ENCODE results near the gene STK32A.
"Not testable (repeated sequence)": the region's sequence is repeated elsewhere in the genome, so short reads cannot be mapped to it uniquely, and the experiment has no call there.

The STK32A gene

GRCh38 chr5:147344861-147345260 lies 110.0 kb downstream of the STK32A start:
- Histone ChIP-seq H3K36me3 (ENCODE audit: control insufficient read depth in 2 of 2, insufficient read depth in 2 of 2, low read length in 2 of 2) (no peaks in the 10 kb centered on the region), H3K4me1 (ENCODE audit: control insufficient read depth, insufficient read depth, low read length) (no peaks in the 10 kb centered on the region), H3K27me3 (ENCODE audit: control insufficient read depth in 1 of 2, insufficient read depth in 2 of 2, low read length in 2 of 2) (no peaks in the 10 kb centered on the region), H3K9ac (ENCODE audit: low read length in 2 of 2) (no peak overlapping the region), H3K9me3 (ENCODE audit: control insufficient read depth in 2 of 2, low read length in 2 of 2) (no peaks in the 10 kb centered on the region), H3K4me3 (ENCODE audit: low read length in 2 of 2) (no peak overlapping the region), H3K27ac (ENCODE audit: low read length) (no peak overlapping the region)

DNA sequence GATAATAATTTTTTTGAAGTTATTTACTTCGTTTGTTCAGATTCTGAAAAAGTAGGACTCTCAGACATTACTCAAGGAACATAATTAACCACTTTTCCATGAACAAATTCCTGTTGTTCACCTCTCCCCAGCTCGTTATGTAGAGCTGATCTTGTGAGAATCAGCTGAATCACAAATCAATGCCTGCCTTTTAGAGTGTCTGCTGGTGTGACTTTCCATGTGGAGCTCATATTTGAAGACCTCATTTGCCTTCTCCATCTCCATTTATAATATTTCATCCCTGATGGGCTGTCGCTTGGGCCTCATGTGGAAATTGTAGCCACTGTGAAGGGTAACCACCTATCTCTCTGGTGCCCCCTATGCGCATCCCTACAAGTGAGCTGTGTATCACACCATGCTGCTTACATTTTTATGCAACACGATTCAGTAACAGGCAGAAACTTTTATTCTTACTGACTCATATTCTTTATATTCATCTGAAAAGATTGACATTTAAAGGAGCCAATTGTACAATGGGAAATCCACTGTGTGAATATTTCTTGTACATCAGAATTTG lies 111.3 kb downstream of the STK32A start:
- Histone ChIP-seq H3K9ac (ENCODE audit: low read length in 2 of 2) (no peak overlapping the region), H3K36me3 (ENCODE audit: control insufficient read depth in 2 of 2, insufficient read depth in 2 of 2, low read length in 2 of 2) (no peaks in the 10 kb centered on the region), H3K4me3 (ENCODE audit: low read length in 2 of 2) (no peak overlapping the region), H3K27me3 (ENCODE audit: control insufficient read depth in 1 of 2, insufficient read depth in 2 of 2, low read length in 2 of 2) (no peaks in the 10 kb centered on the region), H3K4me1 (ENCODE audit: control insufficient read depth, insufficient read depth, low read length) (no peaks in the 10 kb centered on the region), H3K9me3 (ENCODE audit: control insufficient read depth in 2 of 2, low read length in 2 of 2) (no peaks in the 10 kb centered on the region), H3K27ac (ENCODE audit: low read length) (no peak overlapping the region)

GRCh38 chr5:147348046-147348445 lies 113.2 kb downstream of the STK32A start:
- H3K9me3 ChIP-seq (ENCODE audit: control insufficient read depth in 2 of 2, low read length in 2 of 2) = no peaks in the 10 kb centered on the region
- no peak overlapping the region for H3K4me3 ChIP-seq (ENCODE audit: low read length in 2 of 2)
- no peaks in the 10 kb centered on the region for H3K36me3 ChIP-seq (ENCODE audit: control insufficient read depth in 2 of 2, insufficient read depth in 2 of 2, low read length in 2 of 2)
- no peaks in the 10 kb centered on the region for H3K27me3 ChIP-seq (ENCODE audit: control insufficient read depth in 1 of 2, insufficient read depth in 2 of 2, low read length in 2 of 2)
- H3K27ac ChIP-seq (ENCODE audit: low read length) = no peak overlapping the region
- no peak overlapping the region for H3K9ac ChIP-seq (ENCODE audit: low read length in 2 of 2)
- H3K4me1 ChIP-seq (ENCODE audit: control insufficient read depth, insufficient read depth, low read length) = no peaks in the 10 kb centered on the region

DNA sequence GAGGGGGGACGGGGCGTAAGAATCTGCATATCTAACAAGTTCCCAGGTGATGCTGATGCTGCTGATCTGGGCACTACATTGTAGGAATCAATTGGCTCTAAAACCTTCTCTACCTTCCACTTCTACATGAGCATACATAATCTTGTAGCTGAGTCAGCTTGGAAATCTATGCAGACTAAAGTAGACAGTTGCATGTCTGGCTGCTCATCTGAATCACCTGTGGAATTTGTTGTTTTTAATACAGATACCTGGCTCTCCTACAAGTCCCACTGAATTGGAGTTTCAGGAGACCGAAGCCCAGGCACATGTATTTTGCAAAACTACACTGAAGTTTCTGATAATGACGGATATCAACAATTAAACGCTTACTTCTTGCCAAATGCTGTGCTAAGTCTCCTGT lies 113.6 kb downstream of the STK32A start:
- H3K9ac ChIP-seq (ENCODE audit: low read length in 2 of 2) = no peak overlapping the region
- H3K36me3 ChIP-seq (ENCODE audit: control insufficient read depth in 2 of 2, insufficient read depth in 2 of 2, low read length in 2 of 2) = no peaks in the 10 kb centered on the region
- H3K27me3 ChIP-seq (ENCODE audit: control insufficient read depth in 1 of 2, insufficient read depth in 2 of 2, low read length in 2 of 2) = no peaks in the 10 kb centered on the region
- no peaks in the 10 kb centered on the region for H3K9me3 ChIP-seq (ENCODE audit: control insufficient read depth in 2 of 2, low read length in 2 of 2)
- no peaks in the 10 kb centered on the region for H3K4me1 ChIP-seq (ENCODE audit: control insufficient read depth, insufficient read depth, low read length)
- H3K4me3 ChIP-seq (ENCODE audit: low read length in 2 of 2) = no peak overlapping the region
- H3K27ac ChIP-seq (ENCODE audit: low read length) = no peak overlapping the region

- no peaks in the 10 kb centered on the region for H3K9me3 ChIP-seq (ENCODE audit: control insufficient read depth in 2 of 2, low read length in 2 of 2)
- no peak overlapping the region for H3K27ac ChIP-seq (ENCODE audit: low read length)
- H3K4me1 ChIP-seq (ENCODE audit: control insufficient read depth, insufficient read depth, low read length) = no peaks in the 10 kb centered on the region
- H3K9ac ChIP-seq (ENCODE audit: low read length in 2 of 2) = no peak overlapping the region
- no peaks in the 10 kb centered on the region for H3K27me3 ChIP-seq (ENCODE audit: control insufficient read depth in 1 of 2, insufficient read depth in 2 of 2, low read length in 2 of 2)
- H3K4me3 ChIP-seq (ENCODE audit: low read length in 2 of 2) = no peak overlapping the region
- H3K36me3 ChIP-seq (ENCODE audit: control insufficient read depth in 2 of 2, insufficient read depth in 2 of 2, low read length in 2 of 2) = no peaks in the 10 kb centered on the region
Measured at GRCh38 chr5:147349241-147349640, 114.4 kb downstream of the STK32A start.

GRCh38 chr5:147359101-147359500 lies 124.3 kb downstream of the STK32A start:
- H3K27me3 ChIP-seq (ENCODE audit: control insufficient read depth in 1 of 2, insufficient read depth in 2 of 2, low read length in 2 of 2) = no peaks in the 10 kb centered on the region

DNA sequence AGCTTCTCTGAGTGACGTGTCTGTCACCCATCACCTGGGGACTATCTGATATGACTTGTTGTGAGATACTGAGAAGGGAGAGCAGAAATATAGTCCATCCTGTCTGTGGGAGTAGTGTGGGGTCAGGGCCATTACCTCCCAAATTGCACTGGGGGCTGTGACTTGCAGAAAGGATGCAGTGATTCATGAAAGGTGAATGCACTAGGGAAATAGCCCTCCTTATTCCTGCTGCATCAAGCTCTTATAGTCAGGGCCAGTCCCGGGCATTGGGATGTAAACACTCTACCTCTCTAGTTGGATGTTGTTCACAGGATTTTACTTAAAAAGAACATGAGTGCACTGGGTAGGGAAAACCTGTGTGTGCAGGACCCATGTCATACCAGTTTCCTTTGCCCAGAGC lies 124.8 kb downstream of the STK32A start:
- Histone ChIP-seq H3K27ac (ENCODE audit: low read length) (no peak overlapping the region), H3K4me3 (ENCODE audit: low read length in 2 of 2) (no peak overlapping the region), H3K36me3 (ENCODE audit: control insufficient read depth in 2 of 2, insufficient read depth in 2 of 2, low read length in 2 of 2) (no peaks in the 10 kb centered on the region), H3K27me3 (ENCODE audit: control insufficient read depth in 1 of 2, insufficient read depth in 2 of 2, low read length in 2 of 2) (no peaks in the 10 kb centered on the region), H3K9me3 (ENCODE audit: control insufficient read depth in 2 of 2, low read length in 2 of 2) (peaks cover 0 to 3% of the 10 kb centered on the region in 2 donors), H3K9ac (ENCODE audit: low read length in 2 of 2) (no peak overlapping the region), H3K4me1 (ENCODE audit: control insufficient read depth, insufficient read depth, low read length) (no peaks in the 10 kb centered on the region)

More at GRCh38 chr5:147359101-147359500, 124.3 kb downstream of the STK32A start:
- peaks cover 0 to 3% of the 10 kb centered on the region in 2 donors for H3K9me3 ChIP-seq (ENCODE audit: control insufficient read depth in 2 of 2, low read length in 2 of 2)
- no peak overlapping the region for H3K4me3 ChIP-seq (ENCODE audit: low read length in 2 of 2)
- H3K27ac ChIP-seq (ENCODE audit: low read length) = no peak overlapping the region
- H3K9ac ChIP-seq (ENCODE audit: low read length in 2 of 2) = no peak overlapping the region
- no peaks in the 10 kb centered on the region for H3K36me3 ChIP-seq (ENCODE audit: control insufficient read depth in 2 of 2, insufficient read depth in 2 of 2, low read length in 2 of 2)
- no peaks in the 10 kb centered on the region for H3K4me1 ChIP-seq (ENCODE audit: control insufficient read depth, insufficient read depth, low read length)

GRCh38 chr5:147360816-147361215 lies 126.0 kb downstream of the STK32A start:
- no peak overlapping the region for H3K9ac ChIP-seq (ENCODE audit: low read length in 2 of 2)
- no peak overlapping the region for H3K4me3 ChIP-seq (ENCODE audit: low read length in 2 of 2)
- H3K4me1 ChIP-seq (ENCODE audit: control insufficient read depth, insufficient read depth, low read length) = no peaks in the 10 kb centered on the region
- H3K27me3 ChIP-seq (ENCODE audit: control insufficient read depth in 1 of 2, insufficient read depth in 2 of 2, low read length in 2 of 2) = no peaks in the 10 kb centered on the region
- H3K27ac ChIP-seq (ENCODE audit: low read length) = no peak overlapping the region
- H3K9me3 ChIP-seq (ENCODE audit: control insufficient read depth in 2 of 2, low read length in 2 of 2) = peaks cover 0 to 3% of the 10 kb centered on the region in 2 donors
- no peaks in the 10 kb centered on the region for H3K36me3 ChIP-seq (ENCODE audit: control insufficient read depth in 2 of 2, insufficient read depth in 2 of 2, low read length in 2 of 2)

DNA sequence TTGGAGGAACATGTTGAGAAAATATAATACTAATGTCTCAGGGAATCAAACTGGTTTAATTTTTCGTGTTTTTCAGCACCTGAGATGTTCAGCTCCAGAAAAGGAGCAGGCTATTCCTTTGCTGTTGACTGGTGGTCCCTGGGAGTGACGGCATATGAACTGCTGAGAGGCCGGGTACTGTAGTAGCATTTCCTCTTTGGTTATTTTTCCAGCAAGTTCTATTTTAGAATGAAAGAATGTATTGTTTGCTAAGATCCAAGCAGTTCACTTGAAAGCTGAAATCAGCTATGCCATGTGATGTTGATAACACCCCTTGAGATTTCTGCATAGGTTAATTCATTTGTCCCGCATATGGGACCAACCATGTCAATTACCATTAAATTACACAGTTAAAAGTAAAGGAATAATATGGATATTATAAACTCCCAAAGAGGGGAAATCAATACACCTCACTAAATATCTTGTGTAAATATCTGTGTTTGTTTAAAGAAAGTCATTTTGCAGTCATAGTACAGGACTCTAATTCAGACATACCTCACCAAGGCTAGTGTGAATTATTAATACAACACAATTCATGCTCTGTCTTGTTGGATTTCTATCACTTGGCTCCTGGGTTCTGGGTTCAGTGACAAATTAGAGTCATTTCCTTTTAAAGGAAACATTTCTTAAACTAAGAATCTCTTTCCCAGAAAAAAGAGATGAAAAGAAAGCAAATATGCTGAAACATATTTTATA lies 126.8 kb downstream of the STK32A start:
- peaks cover 0 to 3% of the 10 kb centered on the region in 2 donors for H3K9me3 ChIP-seq (ENCODE audit: control insufficient read depth in 2 of 2, low read length in 2 of 2)
- no peak overlapping the region for H3K4me3 ChIP-seq (ENCODE audit: low read length in 2 of 2)
- no peak overlapping the region for H3K9ac ChIP-seq (ENCODE audit: low read length in 2 of 2)
- no peaks in the 10 kb centered on the region for H3K4me1 ChIP-seq (ENCODE audit: control insufficient read depth, insufficient read depth, low read length)
- H3K27me3 ChIP-seq (ENCODE audit: control insufficient read depth in 1 of 2, insufficient read depth in 2 of 2, low read length in 2 of 2) = no peaks in the 10 kb centered on the region
- H3K36me3 ChIP-seq (ENCODE audit: control insufficient read depth in 2 of 2, insufficient read depth in 2 of 2, low read length in 2 of 2) = no peaks in the 10 kb centered on the region
- H3K27ac ChIP-seq (ENCODE audit: low read length) = no peak overlapping the region

DNA sequence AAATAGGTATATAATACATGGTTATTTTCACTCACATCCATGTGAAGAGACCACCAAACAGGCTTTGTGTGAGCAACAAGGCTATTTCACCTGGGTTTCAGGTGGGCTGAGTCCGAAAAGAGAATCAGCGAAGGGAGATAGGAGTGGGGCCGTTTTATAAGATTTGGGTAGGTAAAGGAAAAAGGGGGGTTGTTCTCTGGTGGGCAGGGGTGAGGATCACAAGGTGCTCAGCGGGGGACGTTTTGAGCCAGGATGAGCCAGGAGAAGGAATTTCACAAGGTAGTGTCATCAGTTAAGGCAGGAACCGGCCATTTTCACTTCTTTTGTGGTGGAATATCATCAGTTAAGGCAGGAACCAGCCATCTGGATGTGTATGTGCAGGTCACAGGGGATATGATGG lies 132.6 kb downstream of the STK32A start:
- not testable (repeated sequence) for H3K27ac ChIP-seq (ENCODE audit: low read length); H3K9me3 ChIP-seq (ENCODE audit: control insufficient read depth in 2 of 2, low read length in 2 of 2); H3K9ac ChIP-seq (ENCODE audit: low read length in 2 of 2); H3K36me3 ChIP-seq (ENCODE audit: control insufficient read depth in 2 of 2, insufficient read depth in 2 of 2, low read length in 2 of 2); H3K27me3 ChIP-seq (ENCODE audit: control insufficient read depth in 1 of 2, insufficient read depth in 2 of 2, low read length in 2 of 2); H3K4me1 ChIP-seq (ENCODE audit: control insufficient read depth, insufficient read depth, low read length); H3K4me3 ChIP-seq (ENCODE audit: low read length in 2 of 2)

DNA sequence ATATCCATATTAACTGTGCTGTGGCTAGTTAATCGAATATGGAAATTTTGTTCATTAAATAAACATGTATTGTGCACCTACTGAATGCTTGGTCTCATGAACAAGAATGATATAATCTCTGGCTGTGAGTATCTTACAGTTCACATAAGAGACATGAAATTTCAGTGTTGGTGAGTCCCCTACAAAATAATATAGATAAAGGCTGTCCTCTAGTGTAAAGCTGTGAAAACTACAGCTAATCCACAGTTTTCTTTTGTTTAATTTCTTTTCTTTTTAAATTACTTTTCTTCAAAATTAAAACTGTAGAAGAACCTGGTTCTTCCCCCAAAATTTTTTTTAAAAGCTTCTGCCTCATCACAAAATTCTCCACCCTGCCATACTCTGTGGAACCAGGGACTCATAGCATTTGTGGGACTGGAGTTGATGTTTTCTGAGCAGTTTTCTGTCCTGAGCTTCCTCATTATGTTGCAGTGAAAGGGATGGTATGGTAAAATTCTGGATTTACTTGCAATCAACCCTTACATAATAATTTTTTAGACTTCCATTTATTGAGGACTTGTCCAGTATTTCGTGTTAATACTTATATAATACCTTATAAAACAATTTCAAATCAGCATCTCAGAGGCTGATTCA lies 135.0 kb downstream of the STK32A start:
- no peak overlapping the region for H3K9ac ChIP-seq (ENCODE audit: low read length in 2 of 2)
- H3K27me3 ChIP-seq (ENCODE audit: control insufficient read depth in 1 of 2, insufficient read depth in 2 of 2, low read length in 2 of 2) = no peaks in the 10 kb centered on the region
- no peak overlapping the region for H3K27ac ChIP-seq (ENCODE audit: low read length)
- no peak overlapping the region for H3K4me3 ChIP-seq (ENCODE audit: low read length in 2 of 2)
- H3K9me3 ChIP-seq (ENCODE audit: control insufficient read depth in 2 of 2, low read length in 2 of 2) = no peaks in the 10 kb centered on the region
- H3K36me3 ChIP-seq (ENCODE audit: control insufficient read depth in 2 of 2, insufficient read depth in 2 of 2, low read length in 2 of 2) = no peaks in the 10 kb centered on the region
- H3K4me1 ChIP-seq (ENCODE audit: control insufficient read depth, insufficient read depth, low read length) = no peaks in the 10 kb centered on the region

Measured in stomach smooth muscle (tissue), 2 donors.